Smooth muscle cell (in vitro differentiated cells): ENCODE measurements around the gene RAB3IP. TPM values are rescaled to one million over a fixed set of nuclear protein-coding genes. Genes with fewer than 3 reads are reported as not detected.

Experiments
- DNase-seq: peaks from one replicate; lab custom pipeline; 2025; ENCODE audit not compliant: unreplicated experiment; lab: John Stamatoyannopoulos, UW
- H2AFZ ChIP-seq: fragments of 200-600 bp; sonication (generic); 2 replicates; pipeline ENCODE4 v1.6.0; 2016; ENCODE audit warnings: antibody characterized with exemption, low read depth, mild to moderate bottlenecking
- H3F3A ChIP-seq: fragments of 200-600 bp; sonication (generic); 2 replicates; pipeline ENCODE4 v1.6.0; 2017; ENCODE audit warnings: antibody characterized with exemption, low read depth
- H3K27ac ChIP-seq: fragments of 200-600 bp; sonication (generic); 2 replicates; pipeline ENCODE4 v1.5.1; 2016; ENCODE audit warnings: low read depth, mild to moderate bottlenecking
- H3K27me3 ChIP-seq: fragments of 200-600 bp; sonication (generic); 2 replicates; pipeline ENCODE4 v1.6.1; 2016; ENCODE audit warnings: low read depth, mild to moderate bottlenecking
- H3K36me3 ChIP-seq: fragments of 200-600 bp; sonication (generic); 2 replicates; pipeline ENCODE4 v1.5.1; 2016; ENCODE audit warnings: low read depth
- H3K4me1 ChIP-seq: fragments of 200-600 bp; sonication (generic); 2 replicates; pipeline ENCODE4 v1.5.1; 2016; ENCODE audit warnings: low read depth
- H3K4me2 ChIP-seq: fragments of 200-600 bp; sonication (generic); 2 replicates; pipeline ENCODE4 v1.6.0; 2016; ENCODE audit warnings: mild to moderate bottlenecking
- H3K4me3 ChIP-seq: fragments of 200-600 bp; sonication (generic); 2 replicates; pipeline ENCODE4 v1.5.1; 2016; ENCODE audit warnings: mild to moderate bottlenecking
- H3K79me2 ChIP-seq: fragments of 200-600 bp; sonication (generic); 2 replicates; pipeline ENCODE4 v1.6.0; 2016; ENCODE audit warnings: low read depth, mild to moderate bottlenecking
- H3K9ac ChIP-seq: fragments of 200-600 bp; sonication (generic); 2 replicates; pipeline ENCODE4 v1.6.0; 2016; ENCODE audit warnings: low read depth
- H3K9me3 ChIP-seq: fragments of 200-600 bp; sonication (generic); replicated peaks from 2 replicates; pipeline ENCODE4 v1.5.1; 2016; ENCODE audit warnings: low read depth
- H4K20me1 ChIP-seq: fragments of 200-600 bp; sonication (generic); 2 replicates; pipeline ENCODE4 v1.6.0; 2016; ENCODE audit warnings: low read depth
- WGBS: methylation state at CpG from one replicate; pipeline ENCODE4 v1.1.7; 2016; ENCODE audit warnings: low lambda C conversion rate; 5-methylcytosine and 5-hydroxymethylcytosine counted together
- polyA plus RNA-seq: library from polyadenylated mRNA; unstranded; fragments of >200 nt; fragmentation: Nextera tagmentation; extraction: Ambion mirVana; gene quantifications from 2 replicates; pipeline ENCODE4 v1.2.1, GENCODE V29; 2016
- total RNA-seq: library from RNA; depleted of rRNA; stranded (reverse); fragments of >200 nt; gene quantifications from 2 replicates; pipeline ENCODE4 v1.2.3, GENCODE V29; 2014
- TF ChIP-seq, protein P1 (sequence below): fragments of 200-600 bp; sonication (generic); IDR thresholded peaks from 2 replicates; pipeline ENCODE4 v1.5.1; 2017; ENCODE audit warnings: borderline replicate concordance, mild to moderate bottlenecking, antibody characterized with exemption; ENCODE audit not compliant: insufficient read depth, poor library complexity, severe bottlenecking

Gene RAB3IP
- total and polyA plus RNA-seq, 2 experiments from 2014 or later = 2.2 to 16.9 TPM

DNA sequence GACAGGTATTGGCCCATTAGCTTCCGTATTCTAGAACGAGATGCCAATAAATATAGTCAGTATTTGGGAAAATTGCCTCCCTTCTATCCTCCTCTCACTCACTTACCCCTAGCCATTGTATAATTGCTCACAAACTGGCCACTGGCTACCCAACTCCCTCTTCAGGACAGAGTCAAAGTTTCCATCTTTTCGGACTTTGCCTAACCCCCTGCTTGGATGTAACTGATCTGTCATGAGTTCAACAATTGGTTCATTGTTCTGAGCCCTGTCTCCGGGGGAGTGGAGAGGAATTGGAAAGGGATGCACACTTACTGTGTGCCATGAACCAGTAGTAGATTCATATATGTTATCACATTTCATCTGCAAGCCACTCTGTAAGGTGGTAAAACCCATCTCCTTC is 98.5 kb downstream of the RAB3IP start:
- H3F3A ChIP-seq = no peaks in the 10 kb centered on the region
- no peak for DNase-seq
- H3K9ac ChIP-seq = no peak overlapping the region
- H3K79me2 ChIP-seq = no peaks in the 10 kb centered on the region
- no peaks in the 10 kb centered on the region for H3K9me3 ChIP-seq
- H3K36me3 ChIP-seq = no peaks in the 10 kb centered on the region
- H2AFZ ChIP-seq = no peak overlapping the region
- peaks cover 17% of the 10 kb centered on the region for H3K27me3 ChIP-seq
- no peaks in the 10 kb centered on the region for H3K4me1 ChIP-seq
- no peak overlapping the region for H3K4me2 ChIP-seq
- no peak overlapping the region for H3K4me3 ChIP-seq
- H3K27ac ChIP-seq = no peak overlapping the region
- WGBS = 93% methylated on average over 4 of the region's 4 CpGs
- H4K20me1 ChIP-seq = no peaks in the 10 kb centered on the region
- TF ChIP-seq, protein P1, sequence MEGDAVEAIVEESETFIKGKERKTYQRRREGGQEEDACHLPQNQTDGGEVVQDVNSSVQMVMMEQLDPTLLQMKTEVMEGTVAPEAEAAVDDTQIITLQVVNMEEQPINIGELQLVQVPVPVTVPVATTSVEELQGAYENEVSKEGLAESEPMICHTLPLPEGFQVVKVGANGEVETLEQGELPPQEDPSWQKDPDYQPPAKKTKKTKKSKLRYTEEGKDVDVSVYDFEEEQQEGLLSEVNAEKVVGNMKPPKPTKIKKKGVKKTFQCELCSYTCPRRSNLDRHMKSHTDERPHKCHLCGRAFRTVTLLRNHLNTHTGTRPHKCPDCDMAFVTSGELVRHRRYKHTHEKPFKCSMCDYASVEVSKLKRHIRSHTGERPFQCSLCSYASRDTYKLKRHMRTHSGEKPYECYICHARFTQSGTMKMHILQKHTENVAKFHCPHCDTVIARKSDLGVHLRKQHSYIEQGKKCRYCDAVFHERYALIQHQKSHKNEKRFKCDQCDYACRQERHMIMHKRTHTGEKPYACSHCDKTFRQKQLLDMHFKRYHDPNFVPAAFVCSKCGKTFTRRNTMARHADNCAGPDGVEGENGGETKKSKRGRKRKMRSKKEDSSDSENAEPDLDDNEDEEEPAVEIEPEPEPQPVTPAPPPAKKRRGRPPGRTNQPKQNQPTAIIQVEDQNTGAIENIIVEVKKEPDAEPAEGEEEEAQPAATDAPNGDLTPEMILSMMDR = no peak

DNA sequence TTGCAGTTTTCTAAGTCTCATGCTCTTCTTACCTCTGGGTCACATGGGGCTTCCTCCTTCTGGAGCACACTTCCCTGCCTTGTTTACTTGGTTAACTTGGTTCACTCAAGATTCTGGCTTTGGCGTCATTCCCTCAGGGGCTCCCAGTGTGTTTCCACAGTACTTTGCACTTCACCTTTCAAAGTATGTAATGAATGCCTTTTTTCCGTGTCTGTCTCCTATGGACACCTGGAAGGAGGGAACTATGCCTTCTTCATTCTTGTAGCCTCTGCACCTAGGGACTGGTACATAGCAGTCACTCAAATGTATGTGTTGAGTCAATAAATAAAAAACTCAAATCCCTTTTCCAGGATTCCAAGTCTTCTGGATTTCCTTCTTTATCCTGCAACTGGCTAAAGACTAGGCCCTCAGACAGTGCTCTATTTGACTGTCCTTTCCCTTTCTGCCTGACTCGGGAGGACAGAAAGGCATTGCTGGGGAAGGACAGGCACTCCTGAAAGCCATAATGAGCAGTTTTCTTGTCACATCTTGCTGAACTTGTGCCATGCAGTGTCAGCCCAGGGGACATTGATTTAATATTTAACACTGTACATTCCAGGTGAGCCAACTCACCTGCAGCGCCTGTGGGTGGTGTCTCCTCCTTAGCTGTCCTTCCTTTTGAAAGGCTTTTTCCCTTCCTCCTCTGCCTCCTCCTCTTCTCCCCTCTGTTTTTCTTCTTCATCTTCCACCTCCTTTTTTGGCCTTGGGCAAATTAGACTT is 99.2 kb downstream of the RAB3IP start:
- H2AFZ ChIP-seq = no peak overlapping the region
- H3K27me3 ChIP-seq = peaks cover 14% of the 10 kb centered on the region
- TF ChIP-seq, protein P1 = no peak
- H4K20me1 ChIP-seq = no peaks in the 10 kb centered on the region
- H3K36me3 ChIP-seq = no peaks in the 10 kb centered on the region
- no peaks in the 10 kb centered on the region for H3K79me2 ChIP-seq
- no peaks in the 10 kb centered on the region for H3F3A ChIP-seq
- no peaks in the 10 kb centered on the region for H3K4me1 ChIP-seq
- no peak for DNase-seq
- WGBS = 89% methylated on average over 4 of the region's 4 CpGs
- no peak overlapping the region for H3K9ac ChIP-seq
- no peak overlapping the region for H3K4me3 ChIP-seq
- H3K9me3 ChIP-seq = no peaks in the 10 kb centered on the region
- no peak overlapping the region for H3K27ac ChIP-seq
- no peak overlapping the region for H3K4me2 ChIP-seq

DNA sequence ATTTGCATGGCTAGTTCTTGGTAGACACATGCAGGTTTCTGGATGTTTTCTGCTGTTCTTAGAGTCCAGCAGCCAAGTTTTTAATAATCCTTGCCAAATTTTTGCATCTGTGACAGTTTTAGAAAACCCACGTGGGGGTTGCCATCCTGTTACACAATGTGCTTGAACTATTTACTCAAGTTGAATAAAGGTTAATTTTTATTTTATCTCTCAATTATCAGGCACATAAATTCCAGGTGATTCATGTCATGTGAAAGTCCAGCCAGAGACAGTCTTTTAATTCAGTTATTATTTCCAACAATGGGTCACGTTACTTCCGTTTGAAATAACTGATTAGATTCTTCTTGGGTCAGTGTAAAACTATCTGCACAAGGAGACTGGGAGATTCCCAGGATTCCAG is 102.1 kb downstream of the RAB3IP start:
- TF ChIP-seq, protein P1 = no peak
- no peak overlapping the region for H2AFZ ChIP-seq
- no peaks in the 10 kb centered on the region for H4K20me1 ChIP-seq
- peaks cover 14% of the 10 kb centered on the region for H3K27me3 ChIP-seq
- DNase-seq = no peak
- H3K36me3 ChIP-seq = no peaks in the 10 kb centered on the region
- H3K4me1 ChIP-seq = no peaks in the 10 kb centered on the region
- no peak overlapping the region for H3K27ac ChIP-seq
- H3K79me2 ChIP-seq = no peaks in the 10 kb centered on the region
- no peak overlapping the region for H3K9ac ChIP-seq
- WGBS = 81% methylated on average over 3 of the region's 3 CpGs
- H3K9me3 ChIP-seq = no peaks in the 10 kb centered on the region
- H3K4me2 ChIP-seq = no peak overlapping the region
- no peak overlapping the region for H3K4me3 ChIP-seq
- no peaks in the 10 kb centered on the region for H3F3A ChIP-seq

DNA sequence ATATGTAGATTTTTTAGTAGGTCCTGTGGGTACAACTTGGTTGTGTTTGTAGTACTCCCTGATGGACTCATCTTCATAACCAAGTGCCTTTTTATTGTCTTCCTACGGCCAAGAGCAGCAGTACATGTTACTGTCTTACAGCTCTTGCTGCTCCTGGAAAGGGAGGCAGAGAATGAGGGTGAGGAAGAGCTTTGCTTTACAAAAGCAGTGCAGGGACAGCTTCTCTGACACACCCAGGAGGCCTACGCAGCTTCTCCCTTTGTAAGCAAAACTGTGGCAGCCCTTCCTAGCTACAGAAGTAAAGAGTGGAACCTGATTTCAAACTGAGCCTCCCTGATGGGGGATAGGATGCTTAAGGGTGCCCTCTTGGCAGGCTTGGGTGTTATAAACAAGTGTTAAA is 104.9 kb downstream of the RAB3IP start:
- TF ChIP-seq, protein P1 = no peak
- H3K4me3 ChIP-seq = no peak overlapping the region
- H3K79me2 ChIP-seq = no peaks in the 10 kb centered on the region
- H4K20me1 ChIP-seq = no peaks in the 10 kb centered on the region
- no peak overlapping the region for H2AFZ ChIP-seq
- no peaks in the 10 kb centered on the region for H3K9me3 ChIP-seq
- H3K27me3 ChIP-seq = peaks cover 14% of the 10 kb centered on the region
- no peak overlapping the region for H3K4me2 ChIP-seq
- no peak overlapping the region for H3K9ac ChIP-seq
- DNase-seq = no peak
- H3K36me3 ChIP-seq = no peaks in the 10 kb centered on the region
- WGBS = 84% methylated on average over 2 of the region's 2 CpGs
- H3F3A ChIP-seq = no peaks in the 10 kb centered on the region
- no peak overlapping the region for H3K27ac ChIP-seq
- H3K4me1 ChIP-seq = no peaks in the 10 kb centered on the region
